GM12875 (cell line): Measurements from ENCODE around the gene WDR88.

Experiments used
- H3K4me3 ChIP-seq: one replicate; pipeline ENCODE4 v1.5.1; 2011; ENCODE audit warnings: low read depth, low read length, control low read depth
- TF ChIP-seq, protein P1 (sequence below): IDR thresholded peaks from 2 replicates; pipeline ENCODE4 v1.5.1; 2011; ENCODE audit warnings: low read depth, mild to moderate bottlenecking, control low read depth, inconsistent platforms, low read length, moderate library complexity, borderline replicate concordance; ENCODE audit not compliant: insufficient read depth

The WDR88 gene, protein sequence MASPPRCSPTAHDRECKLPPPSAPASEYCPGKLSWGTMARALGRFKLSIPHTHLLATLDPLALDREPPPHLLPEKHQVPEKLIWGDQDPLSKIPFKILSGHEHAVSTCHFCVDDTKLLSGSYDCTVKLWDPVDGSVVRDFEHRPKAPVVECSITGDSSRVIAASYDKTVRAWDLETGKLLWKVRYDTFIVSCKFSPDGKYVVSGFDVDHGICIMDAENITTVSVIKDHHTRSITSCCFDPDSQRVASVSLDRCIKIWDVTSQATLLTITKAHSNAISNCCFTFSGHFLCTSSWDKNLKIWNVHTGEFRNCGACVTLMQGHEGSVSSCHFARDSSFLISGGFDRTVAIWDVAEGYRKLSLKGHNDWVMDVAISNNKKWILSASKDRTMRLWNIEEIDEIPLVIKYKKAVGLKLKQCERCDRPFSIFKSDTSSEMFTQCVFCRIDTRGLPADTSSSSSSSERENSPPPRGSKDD

DNA sequence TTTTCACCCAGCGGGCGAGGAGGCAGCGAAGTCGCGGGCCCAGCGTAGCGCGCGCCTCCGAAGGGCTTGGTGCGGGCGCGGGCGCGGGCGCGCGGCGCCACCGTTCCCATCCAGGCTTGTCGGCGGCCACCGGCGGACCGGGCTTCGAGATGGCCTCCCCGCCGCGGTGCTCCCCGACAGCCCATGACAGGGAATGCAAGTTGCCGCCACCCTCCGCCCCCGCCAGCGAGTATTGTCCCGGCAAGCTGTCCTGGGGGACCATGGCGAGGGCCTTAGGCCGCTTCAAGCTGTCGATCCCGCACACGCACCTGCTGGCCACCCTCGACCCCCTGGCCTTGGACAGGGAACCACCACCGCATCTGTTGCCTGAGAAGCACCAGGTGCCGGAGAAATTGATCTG lies at the start of gene WDR88:
WDR88 (plus strand) TSS at position 94 of the 400 bp plus-strand sequence; CDS start at position 150, 56 bp downstream.
- TF ChIP-seq, protein P1, sequence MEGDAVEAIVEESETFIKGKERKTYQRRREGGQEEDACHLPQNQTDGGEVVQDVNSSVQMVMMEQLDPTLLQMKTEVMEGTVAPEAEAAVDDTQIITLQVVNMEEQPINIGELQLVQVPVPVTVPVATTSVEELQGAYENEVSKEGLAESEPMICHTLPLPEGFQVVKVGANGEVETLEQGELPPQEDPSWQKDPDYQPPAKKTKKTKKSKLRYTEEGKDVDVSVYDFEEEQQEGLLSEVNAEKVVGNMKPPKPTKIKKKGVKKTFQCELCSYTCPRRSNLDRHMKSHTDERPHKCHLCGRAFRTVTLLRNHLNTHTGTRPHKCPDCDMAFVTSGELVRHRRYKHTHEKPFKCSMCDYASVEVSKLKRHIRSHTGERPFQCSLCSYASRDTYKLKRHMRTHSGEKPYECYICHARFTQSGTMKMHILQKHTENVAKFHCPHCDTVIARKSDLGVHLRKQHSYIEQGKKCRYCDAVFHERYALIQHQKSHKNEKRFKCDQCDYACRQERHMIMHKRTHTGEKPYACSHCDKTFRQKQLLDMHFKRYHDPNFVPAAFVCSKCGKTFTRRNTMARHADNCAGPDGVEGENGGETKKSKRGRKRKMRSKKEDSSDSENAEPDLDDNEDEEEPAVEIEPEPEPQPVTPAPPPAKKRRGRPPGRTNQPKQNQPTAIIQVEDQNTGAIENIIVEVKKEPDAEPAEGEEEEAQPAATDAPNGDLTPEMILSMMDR, result no peak
- H3K4me3 ChIP-seq, result no peak within 1 kb of the TSS

DNA sequence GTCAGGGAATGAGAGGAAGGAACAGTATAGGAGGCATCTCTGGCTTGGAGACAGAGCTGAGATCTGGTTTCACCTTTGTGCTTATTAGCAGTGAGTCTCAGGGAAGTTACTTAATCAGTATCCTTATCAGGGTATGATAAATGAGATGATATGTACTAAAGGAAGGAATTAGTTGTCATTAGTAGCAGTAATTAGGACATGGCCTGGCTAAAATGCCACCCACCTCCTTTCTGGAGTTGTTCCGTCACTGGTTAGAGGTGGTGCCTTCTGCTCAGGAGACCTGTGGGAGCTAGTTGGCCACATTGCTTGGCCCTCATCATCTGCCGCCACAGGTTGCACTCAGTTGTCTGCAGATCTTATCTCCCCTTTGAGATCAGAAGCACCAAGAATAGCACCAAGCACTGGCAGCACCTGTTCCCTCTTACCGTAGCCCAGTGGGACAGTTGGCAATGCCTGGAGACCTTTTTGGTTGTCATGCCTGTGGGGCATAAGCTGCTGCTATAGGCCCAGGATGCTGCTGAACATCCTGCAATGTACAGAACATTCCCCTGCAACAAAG lies 46.3 kb upstream of the WDR88 start:
- TF ChIP-seq, protein P1, result no peak

DNA sequence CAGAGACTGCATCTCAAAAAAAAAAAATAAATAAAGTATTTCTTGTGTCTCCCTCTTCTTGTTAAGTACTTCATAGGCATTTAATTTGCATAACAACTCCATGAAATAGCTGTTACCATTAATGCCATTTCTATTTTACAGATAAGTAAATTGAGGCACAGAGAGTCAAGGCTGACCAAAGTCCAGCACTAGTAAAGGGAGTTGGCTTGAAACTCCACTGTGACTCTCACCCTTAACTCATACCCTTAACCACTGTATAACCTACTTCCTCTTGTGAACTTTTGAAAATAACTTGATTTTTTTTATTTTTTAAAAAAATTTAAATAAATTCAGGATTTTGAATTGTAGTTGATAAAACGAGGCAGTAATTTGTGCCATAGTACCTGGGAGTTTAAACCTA lies 45.0 kb upstream of the WDR88 start:
- H3K4me3 ChIP-seq, result no peak overlapping the region
- TF ChIP-seq, protein P1, result no peak

More for the DNA sequence above, 46.3 kb upstream of the WDR88 start:
- H3K4me3 ChIP-seq, result no peak overlapping the region

DNA sequence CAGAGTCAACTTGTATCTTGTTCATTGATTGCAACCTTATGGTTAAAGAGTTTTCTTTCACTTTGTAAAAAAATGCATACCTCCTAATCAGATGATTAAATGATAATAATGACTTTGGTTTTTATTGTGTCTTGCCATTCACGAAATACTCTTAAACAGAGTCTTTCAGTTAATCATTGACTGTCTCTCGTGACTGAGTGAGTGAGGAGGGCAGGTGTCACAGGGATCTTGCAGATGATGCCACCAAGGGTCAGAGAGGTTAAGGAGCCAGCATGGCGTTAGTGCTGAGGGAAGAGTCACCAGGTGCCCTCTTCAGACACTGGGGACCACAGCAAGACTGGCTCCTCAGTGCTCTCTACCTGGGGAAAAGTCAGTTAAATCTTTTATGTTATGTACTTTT lies 42.9 kb upstream of the WDR88 start:
- no peak overlapping the region for H3K4me3 ChIP-seq
- TF ChIP-seq, protein P1, result no peak

DNA sequence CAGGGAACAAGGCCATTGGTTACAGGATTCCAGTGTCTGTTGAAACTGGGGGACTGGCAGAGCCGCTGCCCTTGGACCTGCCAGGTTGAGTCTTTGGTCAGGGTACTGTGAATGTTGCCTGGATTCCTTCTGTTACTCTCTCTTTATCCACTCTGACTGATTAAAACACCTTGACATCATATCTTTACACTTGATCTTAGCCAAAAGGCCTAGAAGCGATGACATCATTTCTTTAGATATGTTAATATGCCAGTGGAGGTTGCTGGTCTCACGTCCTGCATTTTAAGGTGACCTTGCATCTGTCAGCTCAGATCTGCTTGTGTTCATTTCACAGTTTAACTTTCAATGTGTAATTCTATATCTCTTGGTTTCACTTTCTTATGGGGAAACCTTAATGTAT lies 41.7 kb upstream of the WDR88 start:
- no peak overlapping the region for H3K4me3 ChIP-seq
- TF ChIP-seq, protein P1, result no peak

DNA sequence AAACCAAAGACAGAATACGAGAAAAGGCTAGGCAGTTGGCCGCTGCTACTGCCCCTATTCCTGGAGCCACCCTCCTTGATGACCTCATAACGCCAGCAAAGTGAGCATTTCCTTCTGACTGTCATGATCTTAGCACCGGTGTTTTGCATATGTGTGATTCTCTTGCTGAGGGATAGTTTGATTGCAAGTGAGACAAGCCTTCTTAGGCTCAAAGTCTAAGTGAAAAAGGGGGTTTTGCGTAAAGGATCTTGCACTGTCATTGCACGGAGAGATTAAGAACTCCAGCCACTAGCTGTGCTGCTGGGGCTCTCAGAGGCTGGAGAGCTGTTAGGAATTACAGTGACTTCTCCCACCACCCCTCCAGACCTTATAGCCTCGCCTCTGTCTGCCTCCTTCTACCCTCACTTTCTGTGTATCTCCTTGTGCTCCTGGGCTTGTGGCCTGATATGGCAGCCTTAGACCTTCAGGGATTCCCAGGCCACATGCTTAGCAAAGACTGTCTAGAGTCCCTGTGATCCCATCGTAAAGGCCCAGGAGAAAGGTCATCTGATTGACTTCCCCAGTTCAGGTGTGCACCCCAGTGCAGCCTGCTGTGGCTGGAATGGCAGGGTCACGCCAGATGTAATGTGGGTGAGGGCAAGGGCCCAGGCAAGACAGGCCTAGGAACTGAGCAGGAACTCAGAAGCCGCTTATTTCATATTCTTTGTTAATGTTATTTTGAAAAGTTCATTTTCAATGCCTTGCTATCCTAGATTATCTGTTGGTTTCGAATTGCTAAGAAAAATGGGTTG lies 38.3 kb upstream of the WDR88 start:
- no peak overlapping the region for H3K4me3 ChIP-seq
- TF ChIP-seq, protein P1, result no peak
